ENCODE data around the gene EDC3.

GRCh38 chr15:74603789-74604705 is 91.8 kb downstream of the EDC3 start:
- TF ChIP-seq POLR2AphosphoS5 (IDR thresholded peaks at IDR 0.05) (no peak), CTCF (IDR thresholded peaks at IDR 0.05) (no peak)

Data from sigmoid colon (tissue), 4 donors.